Measurements from ENCODE around the gene C9orf40. TPM values are rescaled to one million over a fixed set of nuclear protein-coding genes. Genes with fewer than 3 reads are reported as not detected.

Gene C9orf40, protein sequence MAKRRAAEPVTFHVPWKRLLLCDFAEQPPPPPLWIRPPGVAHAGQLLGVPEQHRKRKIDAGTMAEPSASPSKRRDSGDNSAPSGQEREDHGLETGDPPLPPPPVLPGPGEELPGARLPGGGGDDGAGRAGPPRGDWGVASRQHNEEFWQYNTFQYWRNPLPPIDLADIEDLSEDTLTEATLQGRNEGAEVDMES
- 4.3 and 5.4 TPM in 2 replicates for total RNA-seq

DNA sequence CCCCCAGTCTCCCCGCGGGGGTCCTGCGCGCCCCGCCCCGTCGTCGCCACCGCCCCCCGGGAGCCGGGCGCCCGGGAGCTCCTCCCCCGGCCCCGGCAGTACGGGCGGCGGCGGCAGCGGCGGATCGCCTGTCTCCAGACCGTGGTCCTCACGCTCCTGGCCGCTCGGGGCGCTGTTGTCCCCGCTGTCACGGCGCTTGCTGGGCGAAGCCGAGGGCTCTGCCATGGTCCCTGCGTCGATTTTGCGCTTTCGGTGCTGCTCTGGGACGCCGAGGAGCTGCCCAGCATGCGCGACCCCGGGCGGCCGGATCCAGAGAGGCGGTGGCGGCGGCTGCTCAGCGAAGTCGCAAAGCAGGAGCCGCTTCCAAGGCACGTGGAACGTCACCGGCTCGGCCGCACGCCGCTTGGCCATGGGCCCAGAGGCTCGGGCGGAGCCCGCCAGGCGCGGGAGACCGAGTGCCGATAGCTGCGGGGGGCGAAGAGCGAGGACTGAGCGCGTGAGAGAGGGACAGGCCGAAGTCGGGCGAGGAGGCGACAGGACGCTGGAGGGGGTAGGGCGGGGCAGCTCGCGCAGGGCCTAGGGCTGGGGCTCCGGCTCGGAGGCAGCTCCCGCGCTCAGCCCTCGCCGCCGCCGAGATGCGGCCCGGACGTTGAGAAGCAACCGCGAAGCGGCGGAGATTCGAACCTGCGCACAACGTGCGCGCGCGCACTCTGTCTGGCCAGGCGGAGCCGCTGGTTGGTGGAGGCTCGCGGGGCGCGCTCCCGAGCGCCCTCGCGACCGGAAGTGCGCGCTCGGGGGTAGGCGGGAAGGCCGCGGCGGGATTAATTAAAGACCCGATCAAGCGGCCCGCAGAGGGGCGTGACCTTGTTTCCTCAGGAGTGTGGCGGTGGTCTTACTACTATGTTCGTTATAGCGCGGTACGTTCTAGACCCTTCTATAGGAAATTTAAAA lies at the start of gene C9orf40:
TSS of gene C9orf40 (minus strand) at position 712 of the 951 bp plus-strand sequence. CDS start at position 411, 301 bp downstream.

Other genes starting within 250 kb of the C9orf40 start
- gene TRPM6, start 65.0 kb downstream of the C9orf40 start, total RNA-seq: not detected in 2 replicates
- gene CARNMT1, start 75.4 kb upstream of the C9orf40 start, total RNA-seq: 17.3 and 24.9 TPM in 2 replicates
- gene NMRK1, start 135.2 kb upstream of the C9orf40 start, total RNA-seq: 19.6 and 29.8 TPM in 2 replicates
- gene OSTF1, start 135.6 kb upstream of the C9orf40 start, total RNA-seq: 57.3 and 61.1 TPM in 2 replicates